ENCODE measurements around the gene TPI1.

TPI1 gene

GRCh38 chr12:6867413-6868210, at the start of gene TPI1:
Gene TPI1, plus strand, starts transcription at chr12:6867531. Its CDS starts 36 bp downstream, at chr12:6867567.
- DNase-seq (ENCODE audit: low read depth): peak; percentile 68

- no peak for DNase-seq (ENCODE audit: low read depth)
These were observed 49.6 kb upstream of the TPI1 start for GRCh38 chr12:6817662-6818157.

- DNase-seq (ENCODE audit: low read depth): no peak
These were observed 49.1 kb upstream of the TPI1 start for GRCh38 chr12:6818222-6818621.

- no peak for DNase-seq (ENCODE audit: low read depth)
These were observed 48.7 kb upstream of the TPI1 start for GRCh38 chr12:6818645-6819044.

GRCh38 chr12:6819106-6820030, 48.0 kb upstream of the TPI1 start:
- DNase-seq (ENCODE audit: low read depth): no peak

GRCh38 chr12:6820166-6820565, 47.2 kb upstream of the TPI1 start:
- DNase-seq (ENCODE audit: low read depth): no peak

GRCh38 chr12:6821591-6822425, 45.5 kb upstream of the TPI1 start, which contains the start of gene GPR162:
Gene GPR162, plus strand, starts transcription at chr12:6821821. Its CDS starts 2,078 bp downstream, at chr12:6823899.
- peak; percentile 54 for DNase-seq (ENCODE audit: low read depth)

GRCh38 chr12:6822426-6823135, 44.8 kb upstream of the TPI1 start:
- DNase-seq (ENCODE audit: low read depth): no peak

GRCh38 chr12:6823182-6824084, 43.9 kb upstream of the TPI1 start:
- DNase-seq (ENCODE audit: low read depth): no peak

- no peak for DNase-seq (ENCODE audit: low read depth)
These were observed 43.1 kb upstream of the TPI1 start for GRCh38 chr12:6824085-6824775.

- DNase-seq (ENCODE audit: low read depth): peak; percentile 47
These were observed 42.4 kb upstream of the TPI1 start for GRCh38 chr12:6824901-6825381.

GRCh38 chr12:6825398-6826124, 41.8 kb upstream of the TPI1 start:
- peak; percentile 74 for DNase-seq (ENCODE audit: low read depth)

- DNase-seq (ENCODE audit: low read depth): no peak
These were observed 41.1 kb upstream of the TPI1 start for GRCh38 chr12:6826125-6826733.

- DNase-seq (ENCODE audit: low read depth): no peak
These were observed 40.4 kb upstream of the TPI1 start for GRCh38 chr12:6826734-6827436.

GRCh38 chr12:6827437-6827911, 39.9 kb upstream of the TPI1 start:
- peak; percentile 76 for DNase-seq (ENCODE audit: low read depth)

GRCh38 chr12:6827982-6828780, 39.1 kb upstream of the TPI1 start, which contains the start of gene P3H3:
Gene P3H3, plus strand, starts transcription at chr12:6828407. Its CDS starts 34 bp downstream, at chr12:6828441.
- peak; percentile 61 for DNase-seq (ENCODE audit: low read depth)

All from amniotic epithelial cell (primary cell).